ENCODE measurements around the gene GAMT.
"Not testable (repeated sequence)": the region's sequence is repeated elsewhere in the genome, so short reads cannot be mapped to it uniquely, and the experiment has no call there.

Gene GAMT

DNA sequence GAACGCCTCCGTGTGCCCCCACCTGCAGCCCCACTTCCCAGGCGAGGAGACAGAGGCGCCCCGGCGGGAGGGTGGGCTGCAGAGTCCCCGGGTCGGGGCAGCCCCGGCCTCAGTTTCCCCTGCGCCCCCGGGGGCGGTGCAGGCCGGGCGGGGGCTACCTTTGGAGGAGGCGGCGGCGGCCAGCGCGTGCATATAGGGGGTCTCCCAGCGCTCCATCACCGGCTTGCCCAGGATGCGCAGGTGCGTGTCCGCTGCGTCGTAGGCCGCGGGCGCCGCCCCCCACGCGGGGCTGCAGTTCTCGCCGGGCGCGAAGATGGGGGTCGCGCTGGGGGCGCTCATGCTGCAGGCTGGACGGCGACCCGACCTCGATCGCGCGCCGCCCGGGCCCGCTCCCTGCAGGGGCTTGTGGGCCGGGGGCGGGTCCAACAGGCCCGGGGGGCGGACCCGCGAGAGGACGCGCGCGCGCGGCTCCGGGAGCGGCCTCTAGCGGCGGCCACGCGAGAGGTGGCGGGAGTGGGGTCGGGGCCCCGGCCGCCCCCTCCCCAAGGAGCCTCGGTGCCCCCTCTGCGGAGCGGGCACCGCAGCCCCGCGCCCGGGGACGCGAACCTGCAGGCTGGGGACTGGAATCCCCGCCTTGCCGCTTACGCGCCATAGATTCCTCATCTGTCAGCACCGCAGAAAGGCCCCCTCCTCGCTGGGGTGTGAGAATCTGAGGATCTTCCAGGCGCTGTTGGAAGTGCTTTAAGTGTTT, at the start of gene GAMT:
GAMT (minus strand) TSS at position 405 of the 751 bp plus-strand sequence; CDS start at position 339, 66 bp downstream.
- no peak for FAIRE-seq

DNA sequence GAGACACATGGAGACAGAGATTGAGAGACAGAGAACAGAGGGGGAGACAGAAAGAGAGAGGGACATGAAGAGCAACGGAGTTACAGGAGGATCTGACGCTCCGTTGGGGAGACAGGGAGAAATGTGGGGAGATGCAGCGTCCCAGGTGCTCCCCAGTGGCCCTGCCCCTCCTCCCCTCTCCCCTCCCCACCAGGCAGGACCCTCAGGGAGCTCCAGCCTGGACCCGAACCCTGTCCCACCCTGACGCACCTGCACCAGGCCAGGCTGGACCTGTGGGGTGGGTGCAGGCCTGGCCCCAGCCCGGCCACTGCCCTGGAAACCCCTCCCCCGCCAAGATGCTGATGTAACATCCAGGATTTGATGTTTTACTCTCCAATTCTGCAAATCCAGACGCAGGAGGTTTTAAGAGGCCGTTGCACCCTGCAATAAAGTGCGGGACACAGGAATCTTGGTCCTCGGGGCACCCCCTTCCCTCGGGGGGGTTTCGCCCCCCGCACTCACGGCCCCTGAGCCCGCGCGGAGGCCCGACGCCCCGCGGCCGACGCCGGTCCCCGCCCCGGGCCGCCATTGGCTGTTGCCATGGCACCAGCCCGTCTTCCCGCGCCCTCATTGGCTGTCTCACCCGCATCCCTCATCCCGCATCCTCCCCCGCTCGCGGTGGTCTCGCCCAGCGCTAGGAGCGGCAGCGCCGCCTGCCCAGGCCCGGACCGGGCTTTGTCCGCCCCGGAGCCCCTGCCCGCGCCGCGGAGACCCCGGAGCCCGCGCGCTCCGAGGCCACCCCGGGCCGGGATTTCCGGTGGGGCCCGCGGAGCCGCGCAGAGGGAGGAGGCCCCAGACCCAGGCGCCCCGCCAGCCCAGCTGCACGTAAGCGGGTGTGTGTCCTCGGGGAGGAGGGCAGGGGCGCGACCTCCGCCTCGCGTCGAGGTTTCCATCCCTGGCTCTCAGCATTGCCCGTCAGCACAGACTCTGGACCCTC, 48.4 kb upstream of the GAMT start, which contains the start of gene APC2:
APC2 (plus strand) TSS at position 655 of the 976 bp plus-strand sequence. CDS start 2,881 bp downstream, outside the sequence.
- no peak for FAIRE-seq

DNA sequence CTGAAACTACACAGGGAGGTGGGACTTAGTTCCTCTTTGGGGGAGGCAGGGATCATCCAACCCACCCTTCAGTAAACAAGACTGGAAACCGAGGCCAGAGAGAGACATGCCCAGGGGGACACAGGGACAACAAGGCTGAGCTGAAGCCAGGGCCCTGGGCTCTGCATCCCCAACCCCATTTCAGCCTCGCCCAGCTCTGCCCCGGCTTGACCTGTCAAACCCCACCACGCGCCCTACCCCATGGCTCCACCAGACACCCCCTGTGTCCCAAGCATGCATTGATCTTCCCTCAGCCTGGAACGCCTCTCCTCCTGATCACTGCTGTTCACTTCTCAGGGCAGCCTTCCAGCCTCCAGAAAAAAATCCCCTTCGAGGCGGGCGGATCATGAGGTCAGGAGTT, 46.6 kb upstream of the GAMT start:
- no peak for FAIRE-seq

DNA sequence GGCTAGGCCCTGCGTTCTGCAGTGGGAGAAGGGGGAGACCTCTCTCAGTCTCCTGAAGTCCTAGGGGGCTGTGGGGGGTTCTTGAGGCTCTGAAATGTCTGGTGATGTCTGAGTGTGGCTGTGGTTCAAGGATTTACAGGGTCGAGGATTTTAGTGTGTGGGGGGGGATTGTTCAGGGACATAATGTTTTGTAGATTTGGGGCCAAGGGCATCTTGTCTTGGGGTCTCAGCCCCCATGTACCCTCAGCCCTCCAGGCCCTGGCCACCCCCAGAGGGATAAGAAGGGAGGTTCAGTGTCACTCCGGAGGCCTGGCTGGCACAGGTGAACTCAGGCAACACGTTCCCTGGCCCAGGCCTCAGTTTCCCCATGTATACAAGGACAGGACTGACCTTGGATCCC, 46.2 kb upstream of the GAMT start:
- no peak for FAIRE-seq

DNA sequence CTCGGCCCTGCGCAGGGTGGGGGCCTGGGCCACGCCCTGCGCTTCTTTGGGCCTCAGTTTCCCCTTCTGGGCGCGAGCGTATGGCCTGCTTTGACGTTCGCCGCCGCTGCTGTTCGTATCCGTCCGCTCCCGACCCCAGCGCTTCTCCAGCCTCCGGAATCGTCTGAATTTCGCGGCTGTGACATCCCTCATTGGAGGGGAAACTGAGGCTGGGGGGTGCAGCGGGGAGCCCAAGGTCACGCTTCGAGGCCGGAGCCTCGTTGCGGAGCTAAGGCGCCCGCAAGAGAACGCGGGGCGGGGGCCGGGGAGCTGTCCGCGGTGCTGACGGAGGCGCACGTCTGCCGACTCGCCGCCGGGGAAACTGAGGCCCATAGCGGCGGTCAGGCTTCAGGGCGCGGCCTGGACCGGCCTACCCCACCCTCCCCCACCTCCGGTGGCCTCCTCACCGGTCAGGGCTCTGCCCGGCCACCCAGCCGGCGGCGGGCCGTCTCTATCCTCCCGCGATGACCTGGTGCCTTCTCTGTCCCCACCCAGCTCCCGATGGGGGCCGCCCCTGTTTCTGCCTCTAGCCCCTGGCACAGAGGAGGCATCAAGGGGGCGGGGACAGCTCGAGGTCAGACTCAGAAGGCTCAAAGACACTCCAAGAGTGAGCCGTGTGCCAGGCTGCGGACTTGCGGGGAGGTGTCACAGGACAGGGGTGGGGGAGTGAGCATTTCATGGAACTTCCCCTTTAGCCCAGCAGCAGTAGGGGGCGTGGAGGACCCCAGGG, 45.6 kb upstream of the GAMT start:
- FAIRE-seq = no peak

DNA sequence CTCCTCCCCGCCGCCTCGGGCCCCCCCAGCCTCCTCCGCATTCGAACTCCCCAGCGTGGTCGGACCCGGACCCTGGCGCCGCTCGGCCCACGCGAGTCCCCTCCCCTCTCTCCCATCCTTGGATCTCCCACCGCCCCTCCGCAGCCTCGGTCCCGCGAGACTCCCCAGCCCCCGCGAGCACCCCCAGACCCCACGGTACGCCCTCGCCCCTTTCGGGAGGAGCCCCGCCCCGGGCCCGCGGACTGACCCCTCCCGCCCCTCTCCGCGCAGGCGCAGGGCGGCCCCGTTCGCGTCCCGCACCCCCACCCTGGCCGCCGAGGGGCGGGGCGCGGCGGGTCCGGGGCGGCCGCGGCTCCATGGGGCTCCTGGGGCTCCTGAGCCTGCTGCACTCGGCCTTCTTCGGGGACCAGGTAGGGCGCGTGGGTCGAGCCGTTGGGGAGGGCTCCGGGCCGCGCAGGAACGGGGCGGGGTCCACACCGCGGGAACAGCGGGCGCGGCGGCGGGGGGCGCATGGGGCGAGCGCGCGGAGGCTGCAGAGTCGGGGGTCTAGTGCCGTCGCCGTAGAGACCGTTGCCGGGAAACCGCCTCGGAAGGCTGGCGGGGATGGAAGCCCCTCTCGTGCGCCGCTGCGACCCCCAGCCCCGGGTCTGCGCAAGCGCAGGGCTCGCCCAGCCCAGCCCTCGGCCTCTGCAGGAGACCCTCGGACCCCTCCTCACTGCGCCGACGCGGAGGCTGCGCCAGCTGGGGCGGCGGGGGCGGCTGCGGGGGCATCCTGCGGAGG, 44.8 kb upstream of the GAMT start:
- FAIRE-seq = no peak

DNA sequence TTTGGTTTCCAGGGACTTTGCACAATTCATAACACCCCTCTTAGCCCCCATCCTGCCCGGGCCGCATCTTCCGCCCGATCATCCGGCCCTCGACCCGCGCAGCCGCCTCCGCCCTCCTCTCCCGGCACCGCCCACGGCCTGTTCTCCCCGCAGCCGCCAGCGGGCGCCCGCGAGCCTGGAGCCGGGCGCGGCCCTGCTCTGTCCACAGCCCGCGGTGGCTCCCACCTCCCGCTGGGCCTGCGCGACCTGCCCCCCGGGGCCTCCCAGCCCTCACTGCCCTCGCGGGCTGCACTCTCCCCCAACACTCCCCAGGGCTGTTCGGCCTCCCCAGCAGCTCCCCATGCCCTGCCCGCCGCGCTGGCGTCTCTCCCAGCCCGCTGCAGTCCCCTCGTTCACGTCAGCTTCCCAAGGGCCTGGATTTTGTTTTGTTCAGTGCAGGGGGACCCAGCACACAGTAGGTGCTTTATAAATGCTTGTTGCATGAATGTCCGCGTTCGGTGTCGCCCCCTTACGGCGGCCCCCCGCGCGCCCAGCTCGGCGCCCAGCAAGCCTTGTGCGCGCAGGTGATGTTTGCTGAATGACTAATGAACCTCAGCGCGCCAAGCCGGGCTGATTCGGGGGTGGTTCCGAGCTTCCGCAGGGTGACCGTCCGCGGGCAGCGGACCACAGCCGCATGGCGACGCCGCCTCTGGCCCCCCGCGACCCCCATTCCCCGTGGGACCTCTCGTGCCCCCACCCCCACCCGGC, 44.0 kb upstream of the GAMT start:
- FAIRE-seq = no peak

DNA sequence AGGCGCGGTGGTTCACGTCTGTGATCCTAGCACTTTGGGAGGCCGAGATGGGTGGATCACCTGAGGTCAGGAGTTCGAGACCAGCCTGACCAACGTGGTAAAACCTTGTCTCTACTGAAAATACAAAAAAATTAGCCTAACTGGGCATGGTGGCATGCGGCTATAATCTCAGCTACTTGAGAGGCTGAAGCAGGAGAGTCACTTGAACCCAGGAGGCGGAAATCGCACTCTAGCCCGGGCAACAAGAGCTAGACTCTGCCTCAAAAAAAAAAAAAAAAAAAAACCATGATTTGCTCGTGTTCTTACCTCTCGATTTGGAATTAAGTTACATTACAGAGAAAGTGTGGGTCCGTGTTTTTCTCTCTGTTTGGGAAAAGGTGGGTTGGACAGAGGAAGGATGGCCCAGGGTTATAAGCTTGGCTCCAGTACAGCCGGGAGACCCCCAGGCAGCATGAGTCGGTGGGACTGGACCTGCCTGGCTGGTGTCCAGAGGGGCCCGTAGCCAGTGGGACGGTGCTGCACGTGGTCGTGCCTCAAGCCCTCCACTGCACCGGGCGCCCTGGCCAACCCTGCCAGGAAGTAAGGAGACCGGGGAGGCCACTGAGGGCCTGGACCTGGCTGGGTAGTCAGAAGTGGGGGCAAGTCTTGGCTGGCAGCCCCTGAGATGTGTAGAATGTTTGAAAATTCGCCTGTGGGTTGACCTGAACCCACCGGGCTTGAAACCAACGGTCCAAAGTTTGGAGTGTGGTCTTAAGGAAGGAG, 40.5 kb upstream of the GAMT start:
- no peak for FAIRE-seq

DNA sequence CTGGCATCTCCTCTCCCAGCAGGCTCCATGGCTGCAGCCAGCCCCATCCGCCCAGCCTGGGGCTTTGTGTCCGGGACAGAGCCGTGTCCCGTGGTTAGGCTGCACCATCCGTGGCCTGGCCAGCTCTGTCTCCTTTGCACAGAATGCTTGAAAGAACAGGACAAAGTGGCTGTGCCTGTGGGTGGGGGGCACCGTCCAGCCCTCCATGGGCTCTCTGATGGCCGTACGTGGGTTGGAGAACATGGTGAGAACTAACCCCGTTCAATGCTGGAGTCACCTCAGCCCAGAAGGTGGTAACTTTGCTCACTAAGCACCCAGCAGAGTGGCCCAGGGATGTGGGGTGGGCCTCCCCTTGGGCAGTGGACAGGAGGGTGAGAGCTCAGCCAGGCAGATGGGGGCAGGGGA, 39.7 kb upstream of the GAMT start:
- FAIRE-seq = no peak

DNA sequence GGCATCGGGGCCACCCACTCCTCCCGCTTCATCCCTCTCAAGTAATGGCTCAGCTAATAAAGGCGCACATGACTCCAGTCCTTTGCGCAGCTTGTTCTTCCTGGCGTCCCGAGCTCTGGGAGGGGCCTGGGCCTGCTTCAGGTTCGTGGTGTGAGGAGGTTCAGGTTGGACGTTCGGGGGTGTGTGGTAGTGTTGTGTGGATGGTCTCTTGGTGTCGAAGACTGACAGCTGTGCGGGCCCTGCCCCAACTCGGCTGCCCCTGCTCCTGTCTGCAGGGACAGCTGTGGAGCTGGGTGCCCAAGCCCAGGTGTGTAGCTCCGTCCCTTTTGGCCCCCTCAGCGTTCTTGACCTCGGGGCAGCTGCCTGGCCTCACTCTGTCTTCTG, 39.1 kb upstream of the GAMT start:
- no peak for FAIRE-seq

DNA sequence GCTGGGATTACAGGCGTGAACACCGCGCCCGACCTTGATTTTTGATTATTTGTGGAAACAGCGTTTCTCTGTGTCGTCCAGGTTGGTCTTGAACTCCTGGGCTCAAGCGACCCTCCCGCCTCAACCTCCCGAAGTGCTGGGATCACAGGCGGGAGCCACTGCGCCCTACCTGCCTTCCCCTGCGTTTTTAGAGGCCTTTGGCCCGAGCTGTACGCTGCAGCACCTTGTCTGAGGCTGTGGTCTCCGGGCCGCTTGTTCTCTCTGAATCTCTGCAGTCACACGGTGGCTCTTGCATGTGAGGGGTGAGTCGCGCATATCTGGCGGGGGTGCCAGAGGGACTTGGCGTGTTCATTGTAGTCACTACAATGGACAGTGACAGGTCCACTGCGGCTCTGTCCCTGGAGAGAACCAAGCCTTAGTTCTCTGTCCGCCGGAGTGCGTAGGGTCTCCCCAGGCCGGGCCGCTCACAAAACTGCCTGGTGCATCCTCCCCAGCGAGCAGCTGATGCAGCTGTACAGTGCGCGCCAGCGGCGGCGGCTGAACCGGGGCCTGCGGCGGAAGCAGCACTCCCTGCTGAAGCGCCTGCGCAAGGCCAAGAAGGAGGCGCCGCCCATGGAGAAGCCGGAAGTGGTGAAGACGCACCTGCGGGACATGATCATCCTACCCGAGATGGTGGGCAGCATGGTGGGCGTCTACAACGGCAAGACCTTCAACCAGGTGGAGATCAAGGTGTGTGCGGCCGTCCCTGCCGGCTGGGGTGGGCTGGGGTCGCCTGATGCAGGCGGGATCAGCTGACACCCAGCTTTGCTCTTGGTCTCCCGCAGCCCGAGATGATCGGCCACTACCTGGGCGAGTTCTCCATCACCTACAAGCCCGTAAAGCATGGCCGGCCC, 38.4 kb upstream of the GAMT start:
- not testable (repeated sequence) for FAIRE-seq

DNA sequence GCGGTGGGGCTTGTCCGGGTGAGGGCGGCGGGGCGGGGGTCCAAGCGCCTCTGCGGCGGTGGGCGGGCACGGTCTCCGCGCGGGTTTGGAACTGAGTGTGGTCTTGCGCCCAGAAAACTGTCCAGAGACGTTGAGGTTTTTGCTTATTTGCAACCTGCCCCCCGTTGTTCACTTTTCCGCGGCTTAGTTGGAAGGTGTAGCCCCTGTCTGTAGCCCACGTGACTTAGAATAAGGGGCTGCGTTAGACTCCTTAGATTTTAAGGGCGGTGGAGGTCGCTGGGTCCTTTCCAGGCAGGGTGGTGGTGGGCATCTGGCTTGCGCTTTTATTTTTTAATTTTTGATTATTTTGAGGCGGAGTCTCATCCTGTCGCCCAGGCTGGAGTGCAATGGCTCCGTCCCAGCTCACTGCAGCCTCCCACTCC, 37.6 kb upstream of the GAMT start:
- no peak for FAIRE-seq

DNA sequence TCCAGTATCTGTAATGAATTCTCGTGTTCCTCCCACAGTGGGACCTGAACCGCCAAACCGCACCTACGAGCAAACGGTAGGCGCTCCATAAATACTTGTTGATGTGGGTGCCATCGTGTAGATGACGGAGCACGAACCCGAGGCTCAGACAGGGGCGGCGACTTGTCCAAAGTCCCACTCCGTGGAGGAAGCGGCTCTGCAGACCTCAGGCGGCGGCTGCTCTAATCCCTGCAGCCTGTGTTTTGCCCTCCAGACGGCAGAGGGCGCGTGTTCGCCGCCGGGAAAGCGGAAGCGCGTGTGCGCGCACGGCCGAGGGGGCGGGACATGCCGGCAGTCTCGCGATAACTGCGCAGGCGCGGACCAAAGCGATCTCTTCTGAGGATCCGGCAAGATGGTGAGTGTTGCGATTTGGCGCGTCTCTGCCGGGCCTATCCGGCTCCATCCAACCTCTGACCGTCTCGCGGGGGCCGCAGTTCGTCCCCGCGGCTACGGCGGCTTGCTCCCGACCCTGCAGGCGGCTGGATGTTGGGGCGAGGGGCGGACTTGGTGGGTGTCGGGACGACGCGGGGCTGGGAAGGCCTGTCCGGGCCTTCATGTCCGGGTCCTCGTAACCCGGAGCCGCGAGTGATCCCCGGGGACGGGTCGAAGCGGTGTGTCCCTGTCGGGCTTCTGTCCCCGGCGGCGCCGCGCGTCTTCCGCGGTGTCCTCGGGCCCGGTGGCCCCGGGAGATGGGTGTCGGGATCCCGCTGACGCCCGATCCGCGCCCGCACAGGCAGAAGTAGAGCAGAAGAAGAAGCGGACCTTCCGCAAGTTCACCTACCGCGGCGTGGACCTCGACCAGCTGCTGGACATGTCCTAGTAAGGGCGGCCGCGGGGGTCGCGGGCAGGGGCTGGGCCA, 36.9 kb upstream of the GAMT start, which contains the start of gene RPS15:
RPS15 (plus strand) TSS at position 362 of the 898 bp plus-strand sequence; CDS start at position 392, 30 bp downstream.
- FAIRE-seq = no peak

DNA sequence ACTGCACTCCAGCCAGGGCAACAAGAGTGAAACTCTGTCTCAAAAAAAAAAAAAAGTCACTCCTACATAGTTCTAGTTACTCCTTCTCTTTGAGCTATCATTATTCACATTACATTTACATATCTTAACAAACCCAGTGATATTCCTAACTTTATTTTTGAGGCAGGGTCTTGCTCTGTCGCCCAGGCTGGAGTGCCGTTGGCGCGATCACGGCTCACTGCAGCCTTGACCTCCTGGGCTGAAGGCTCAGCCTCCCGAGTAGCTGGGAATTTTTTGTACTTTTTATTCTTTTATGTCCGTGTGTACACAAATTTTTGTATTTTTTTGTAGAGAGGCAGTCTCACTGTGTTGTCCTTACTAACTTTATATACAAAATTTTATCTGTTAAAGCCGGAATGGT, 36.3 kb upstream of the GAMT start:
- no peak for FAIRE-seq

DNA sequence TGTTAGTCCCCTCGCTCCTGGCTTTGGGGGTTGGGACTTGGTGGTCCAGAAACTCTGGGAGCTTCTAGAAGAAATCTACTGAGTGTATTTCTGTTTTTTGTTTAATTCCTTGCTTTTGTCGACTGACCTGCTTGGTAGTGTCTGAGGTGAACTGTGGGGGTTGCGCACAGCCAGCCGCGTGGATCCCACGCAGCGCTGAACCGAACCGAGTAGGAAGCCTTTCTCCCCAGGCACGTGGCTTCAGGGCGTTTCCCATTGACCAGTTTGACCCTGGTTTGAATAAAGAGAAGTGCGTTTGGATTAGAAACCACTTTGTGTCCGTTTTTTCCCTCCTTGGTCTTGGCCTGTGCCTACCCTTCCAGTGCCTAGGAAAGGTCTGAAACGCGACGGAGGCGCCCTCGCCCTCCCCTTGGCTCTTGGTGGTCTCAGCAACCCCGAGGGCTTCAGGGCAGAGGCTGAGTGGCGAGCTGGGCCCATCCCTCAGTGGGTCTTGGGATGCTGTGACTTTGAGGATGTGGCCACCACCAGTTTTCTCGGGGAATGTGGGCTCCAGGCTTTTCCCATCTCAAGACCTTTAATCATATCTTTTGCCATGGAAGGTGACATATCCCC, 34.1 kb upstream of the GAMT start:
- no peak for FAIRE-seq

DNA sequence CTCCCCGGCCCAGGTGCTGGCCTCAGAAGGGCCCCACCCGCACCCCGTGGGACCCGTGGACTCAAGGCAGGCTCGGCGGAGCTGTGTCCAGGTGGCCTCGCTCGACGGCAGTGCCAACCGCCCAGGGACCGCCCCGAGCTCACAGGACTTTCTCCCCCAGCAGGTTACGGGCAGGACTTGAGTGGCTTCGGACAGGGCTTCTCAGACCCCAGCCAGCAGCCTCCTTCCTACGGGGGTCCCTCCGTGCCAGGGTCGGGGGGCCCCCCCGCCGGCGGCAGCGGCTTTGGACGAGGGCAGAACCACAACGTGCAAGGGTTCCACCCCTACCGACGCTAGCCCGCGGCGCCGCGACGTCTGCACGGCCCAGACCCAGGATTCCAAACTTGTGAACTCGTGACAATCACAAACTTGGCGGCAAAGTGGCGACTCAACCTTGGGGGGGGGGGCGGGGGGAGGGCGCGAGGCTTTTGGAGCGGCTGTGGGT, 33.3 kb upstream of the GAMT start:
- FAIRE-seq = no peak

DNA sequence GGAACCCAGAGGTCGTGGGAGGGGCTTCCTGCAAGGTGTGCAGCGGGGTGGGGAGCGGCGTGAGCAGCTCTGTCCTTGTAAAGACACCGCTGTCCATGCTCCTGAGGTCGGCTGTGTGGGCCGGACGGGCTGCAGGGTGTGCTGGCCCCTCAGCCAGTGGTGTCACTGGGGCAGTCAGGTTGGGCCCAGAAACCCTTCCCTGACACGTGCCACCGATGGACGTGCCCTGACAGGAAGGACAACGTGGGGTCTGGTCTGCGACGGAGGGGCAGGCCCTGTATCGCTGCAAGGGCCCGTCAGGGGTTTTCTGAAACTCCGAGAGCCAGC, 32.7 kb upstream of the GAMT start:
- FAIRE-seq = no peak
